Glutamatergic neuron (in vitro differentiated cells): Measurements from ENCODE around the gene CEBPE. TPM values are rescaled to one million over a fixed set of nuclear protein-coding genes. Genes with fewer than 3 reads are reported as not detected.

Experiments used
- DNase-seq: peaks from one replicate; pipeline ENCODE4 v3.0.0; 2022
- H3K27ac Mint-ChIP-seq: one replicate; pipeline ENCODE4 v1.8.0; 2020; ENCODE audit warnings: mild to moderate bottlenecking, mixed read lengths, inconsistent platforms; ENCODE audit not compliant: unreplicated experiment
- H3K27me3 Mint-ChIP-seq: one replicate; pipeline ENCODE4 v1.8.0; 2020; ENCODE audit warnings: mild to moderate bottlenecking, moderate library complexity, mixed read lengths, inconsistent platforms; ENCODE audit not compliant: unreplicated experiment
- H3K36me3 Mint-ChIP-seq: one replicate; pipeline ENCODE4 v1.8.0; 2020; ENCODE audit warnings: mild to moderate bottlenecking, mixed read lengths, inconsistent platforms; ENCODE audit not compliant: unreplicated experiment
- H3K4me1 Mint-ChIP-seq: one replicate; pipeline ENCODE4 v1.8.0; 2020; ENCODE audit warnings: mild to moderate bottlenecking, low read depth, mixed read lengths, inconsistent platforms; ENCODE audit not compliant: unreplicated experiment
- H3K4me3 Mint-ChIP-seq: one replicate; pipeline ENCODE4 v1.8.0; 2020; ENCODE audit warnings: mild to moderate bottlenecking, mixed read lengths, inconsistent platforms; ENCODE audit not compliant: unreplicated experiment
- H3K9me3 Mint-ChIP-seq: one replicate; pipeline ENCODE4 v1.8.0; 2020; ENCODE audit warnings: mild to moderate bottlenecking, moderate library complexity, mixed read lengths, inconsistent platforms; ENCODE audit not compliant: unreplicated experiment
- CTCF ChIP-seq: fragments of 200-600 bp; sonication (generic); IDR thresholded peaks from one replicate; pipeline ENCODE4 v1.5.0; 2021; ENCODE audit not compliant: partially characterized antibody, unreplicated experiment
- total RNA-seq: library from RNA; stranded (reverse); fragmentation: NEBNext Ultra II Directional; extraction: Animal tissue kit (Norgen Biotek cat#: 25700); gene quantifications from one replicate; pipeline ENCODE4 v1.2.1, GENCODE V29; 2021; ENCODE audit not compliant: unreplicated experiment

The CEBPE gene
- total RNA-seq, 1 donor from 2014 or later = not detected

DNA sequence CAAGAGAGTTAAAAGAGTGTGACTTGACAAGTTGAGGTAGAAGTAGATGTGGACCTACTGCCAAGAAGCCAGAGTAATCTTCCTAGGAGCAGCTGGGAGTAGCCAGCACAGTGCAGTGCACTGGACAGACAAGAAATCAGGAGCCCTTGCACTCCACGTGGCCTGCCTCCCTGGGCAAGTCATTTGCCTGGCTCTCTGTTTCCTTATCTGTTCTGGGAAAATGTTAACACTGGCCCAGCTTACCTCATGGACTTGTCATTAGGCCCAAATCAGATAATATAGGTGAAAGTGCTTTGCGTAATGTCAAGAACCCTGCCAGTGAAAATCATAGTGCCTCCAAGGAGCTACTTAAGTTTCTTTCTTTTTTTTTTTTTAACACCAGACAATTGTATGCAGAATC is 45.2 kb upstream of the CEBPE start:
- Mint-ChIP-seq H3K27ac (no peak overlapping the region), H3K4me3 (no peak overlapping the region), H3K36me3 (no peaks in the 10 kb centered on the region), H3K27me3 (peaks cover 4% of the 10 kb centered on the region), H3K9me3 (no peaks in the 10 kb centered on the region), H3K4me1 (peaks cover 12% of the 10 kb centered on the region)
- no peak for DNase-seq
- TF ChIP-seq CTCF = no peak

GRCh38 chr14:23163830-23164229 is 44.8 kb upstream of the CEBPE start:
- no peak for DNase-seq
- no peak overlapping the region for H3K4me3 Mint-ChIP-seq
- no peaks in the 10 kb centered on the region for H3K36me3 Mint-ChIP-seq
- peaks cover 4% of the 10 kb centered on the region for H3K27me3 Mint-ChIP-seq
- no peak overlapping the region for H3K27ac Mint-ChIP-seq
- TF ChIP-seq CTCF = no peak
- no peaks in the 10 kb centered on the region for H3K9me3 Mint-ChIP-seq
- H3K4me1 Mint-ChIP-seq = peaks cover 14% of the 10 kb centered on the region

DNA sequence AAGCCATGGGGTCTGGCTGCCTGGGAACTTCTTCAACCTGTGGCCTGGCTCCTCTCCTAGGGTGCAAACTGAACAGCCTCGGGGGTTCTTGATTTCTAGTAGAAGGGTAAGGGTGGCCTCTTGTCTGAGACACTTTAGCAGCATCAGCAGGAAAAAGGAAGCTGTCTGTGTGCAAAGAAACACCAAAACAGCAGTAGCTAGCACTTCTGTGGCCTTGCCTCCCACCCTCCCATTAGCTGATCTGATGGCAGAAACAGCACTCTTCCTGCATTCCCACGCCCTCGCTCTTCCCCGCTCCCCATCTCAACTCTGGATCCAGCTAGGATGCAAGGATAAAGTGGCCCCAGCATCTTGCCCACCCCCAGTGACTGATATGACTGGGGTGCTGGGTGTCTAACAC is 43.7 kb upstream of the CEBPE start:
- no peak for TF ChIP-seq CTCF
- Mint-ChIP-seq H3K27me3 (peaks cover 4% of the 10 kb centered on the region), H3K4me1 (peaks cover 11% of the 10 kb centered on the region), H3K4me3 (no peak overlapping the region), H3K9me3 (no peaks in the 10 kb centered on the region), H3K27ac (no peak overlapping the region), H3K36me3 (no peaks in the 10 kb centered on the region)
- DNase-seq = no peak

- Mint-ChIP-seq H3K9me3 (no peaks in the 10 kb centered on the region), H3K4me1 (peaks cover 11% of the 10 kb centered on the region), H3K27me3 (peaks cover 4% of the 10 kb centered on the region), H3K36me3 (no peaks in the 10 kb centered on the region), H3K4me3 (no peak overlapping the region), H3K27ac (no peak overlapping the region)
- no peak for TF ChIP-seq CTCF
- DNase-seq = no peak
Measured at GRCh38 chr14:23162005-23162404, 43.0 kb upstream of the CEBPE start.

DNA sequence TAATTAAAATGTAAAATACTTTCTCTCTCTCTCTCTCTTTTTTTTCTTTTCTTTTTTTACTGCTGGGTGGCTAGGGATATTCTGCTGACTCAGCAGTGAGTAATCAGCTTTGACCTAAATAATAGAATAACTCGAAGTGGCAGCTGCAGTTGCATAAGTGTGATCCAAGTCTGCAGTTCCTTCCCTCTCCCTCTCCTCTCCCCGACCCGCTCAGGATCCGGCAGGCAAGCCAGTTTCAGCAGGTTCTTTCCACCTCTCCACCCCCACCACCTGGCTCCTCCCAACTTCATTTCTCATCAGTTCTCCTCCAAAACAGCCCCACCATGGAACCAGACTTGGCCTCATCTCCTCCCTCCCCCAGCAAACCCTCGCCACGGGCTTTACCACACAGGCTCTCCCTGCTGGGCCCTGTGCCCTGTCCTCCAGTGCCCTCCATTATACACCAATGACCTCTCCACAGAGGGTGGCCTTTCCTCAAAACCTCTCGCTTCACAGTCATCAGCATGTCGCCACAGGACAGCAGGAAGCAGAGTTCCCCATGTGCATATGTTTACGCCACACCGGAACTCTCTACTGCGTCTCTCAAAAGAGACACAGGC is 42.0 kb upstream of the CEBPE start:
- Mint-ChIP-seq H3K27me3 (peaks cover 4% of the 10 kb centered on the region), H3K9me3 (no peaks in the 10 kb centered on the region), H3K27ac (no peak overlapping the region), H3K4me1 (peaks cover 11% of the 10 kb centered on the region), H3K36me3 (no peaks in the 10 kb centered on the region), H3K4me3 (peak overlapping the region; percentile 55)
- no peak for DNase-seq
- no peak for TF ChIP-seq CTCF
